Astrocyte of the hippocampus (primary cell): ENCODE data around the gene SFSWAP.

Source experiments
- DNase-seq: peaks from one replicate; pipeline ENCODE4 v3.0.0; 2011; ENCODE audit warnings: low read depth, low spot score

SFSWAP gene

DNA sequence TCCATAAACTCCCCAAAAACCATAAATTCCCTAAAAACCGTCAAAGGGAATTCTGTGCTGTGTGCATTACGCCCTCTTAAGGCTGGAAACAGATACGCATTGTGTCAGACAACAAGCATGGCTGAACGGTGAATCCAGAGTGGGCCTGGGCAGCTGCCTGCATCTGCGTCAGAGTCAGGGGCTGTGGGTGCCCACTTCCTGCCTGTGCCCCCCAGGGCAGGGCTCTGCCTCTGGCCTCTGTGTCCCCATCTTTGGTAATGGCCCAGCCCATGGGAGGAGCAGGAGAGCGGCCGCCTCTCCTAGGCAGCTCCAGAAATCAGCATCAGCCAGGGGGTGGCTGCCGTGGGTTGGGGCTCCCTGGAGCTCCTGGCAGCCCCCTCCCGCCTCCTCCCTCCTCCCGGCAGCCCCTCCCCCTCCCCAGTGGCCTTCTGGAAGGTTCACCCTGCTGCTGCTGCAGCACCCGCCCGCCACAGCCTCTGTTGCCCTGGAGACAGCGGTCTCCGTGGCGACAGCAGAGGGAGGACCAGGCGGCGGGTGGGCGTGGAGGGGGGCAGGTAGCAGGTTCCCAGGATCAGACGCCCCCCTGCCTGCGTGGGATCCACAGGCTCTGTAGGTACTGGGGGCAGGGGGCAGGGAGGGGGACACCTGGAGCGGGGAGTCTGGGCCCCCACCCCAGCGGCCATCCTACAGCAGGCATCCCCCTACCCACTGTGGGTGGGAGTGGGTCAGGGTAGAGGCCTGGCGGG is 123.2 kb downstream of the SFSWAP start:
- peak; percentile 51 for DNase-seq

DNA sequence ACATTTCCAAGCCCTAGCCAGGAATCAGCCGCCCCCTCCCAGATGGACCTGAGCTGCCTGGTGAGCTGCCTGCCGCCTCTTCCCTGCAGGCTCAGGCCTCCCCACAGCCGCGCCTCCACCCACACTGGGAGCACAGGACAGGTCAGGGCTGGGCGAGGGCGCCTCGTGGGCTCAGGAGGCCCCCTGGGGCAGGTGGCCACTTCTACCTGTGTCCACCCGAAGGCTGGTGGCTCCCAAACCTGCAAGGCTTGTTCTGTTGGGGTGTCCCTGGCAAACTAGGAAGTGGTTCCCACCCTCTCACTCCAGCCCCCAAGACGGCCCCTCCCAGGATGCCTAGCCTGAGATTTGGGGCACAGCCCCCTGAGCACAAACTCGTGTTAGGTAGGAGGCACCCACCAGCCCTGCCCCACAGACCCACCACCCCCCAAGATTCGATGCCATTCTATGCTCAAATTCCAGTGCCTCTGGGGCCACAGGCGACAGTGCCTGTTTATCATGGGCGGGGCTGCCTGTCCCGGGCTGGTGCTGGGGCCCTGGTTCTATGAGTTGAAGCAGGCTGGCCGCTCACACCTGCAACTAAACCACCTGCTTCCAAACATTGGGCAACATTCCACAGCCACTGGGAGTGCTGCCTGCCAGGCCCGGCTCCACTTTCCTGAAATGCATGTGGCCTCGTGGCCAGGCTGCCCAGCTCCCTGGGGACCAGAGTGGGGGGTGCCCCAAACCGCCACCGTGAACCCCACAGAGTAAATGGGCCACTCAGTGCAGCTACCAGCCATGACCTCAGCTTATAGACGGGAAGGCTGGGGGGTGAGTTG is 124.1 kb downstream of the SFSWAP start:
- DNase-seq: no peak

DNA sequence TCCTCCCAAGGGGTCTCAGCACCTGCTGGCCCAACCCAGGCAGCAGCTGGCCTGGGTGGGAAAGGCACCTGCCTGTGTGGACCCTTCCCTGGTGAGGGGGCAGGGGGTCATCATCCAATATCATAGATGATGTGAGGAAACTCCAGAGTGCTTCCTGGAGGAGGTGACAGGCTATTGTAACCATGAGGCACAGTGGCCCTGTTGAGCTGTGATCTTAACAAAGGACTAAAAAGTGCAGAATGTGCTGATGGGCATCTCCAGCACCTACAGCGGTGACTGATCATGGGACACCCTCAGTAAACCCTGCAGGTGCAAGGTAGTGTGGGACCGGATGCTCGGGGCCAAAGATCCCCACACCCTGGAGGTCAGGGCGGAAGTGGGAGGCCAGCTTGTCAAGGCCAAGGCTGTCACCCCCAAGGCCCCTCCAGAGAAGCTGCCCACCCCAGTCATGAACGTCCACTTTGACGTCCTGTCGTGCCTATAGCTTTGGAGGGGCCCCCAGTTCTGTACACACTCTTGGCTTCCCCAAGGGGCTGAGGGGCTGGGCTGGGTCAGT is 124.8 kb downstream of the SFSWAP start:
- no peak for DNase-seq

DNA sequence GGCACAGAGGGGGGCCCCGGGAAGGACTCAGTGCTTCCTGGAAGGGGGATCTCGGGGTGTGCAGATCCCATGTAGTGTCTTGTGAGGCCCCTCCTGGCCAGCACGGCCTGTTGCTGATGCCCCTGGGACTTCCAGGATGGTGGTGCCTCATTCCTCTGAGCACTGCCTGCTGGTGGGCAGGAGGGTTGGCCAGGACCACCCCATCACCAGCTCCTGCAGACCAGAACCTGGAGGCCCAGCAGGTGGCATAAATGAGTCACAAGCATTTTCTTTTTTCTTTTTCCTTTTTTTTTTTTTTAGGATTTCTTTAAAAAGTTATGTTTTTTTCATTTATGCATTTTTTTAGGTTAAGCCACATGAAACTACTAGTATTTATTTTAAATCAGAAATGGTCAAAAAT is 125.3 kb downstream of the SFSWAP start:
- peak; percentile 33 for DNase-seq

DNA sequence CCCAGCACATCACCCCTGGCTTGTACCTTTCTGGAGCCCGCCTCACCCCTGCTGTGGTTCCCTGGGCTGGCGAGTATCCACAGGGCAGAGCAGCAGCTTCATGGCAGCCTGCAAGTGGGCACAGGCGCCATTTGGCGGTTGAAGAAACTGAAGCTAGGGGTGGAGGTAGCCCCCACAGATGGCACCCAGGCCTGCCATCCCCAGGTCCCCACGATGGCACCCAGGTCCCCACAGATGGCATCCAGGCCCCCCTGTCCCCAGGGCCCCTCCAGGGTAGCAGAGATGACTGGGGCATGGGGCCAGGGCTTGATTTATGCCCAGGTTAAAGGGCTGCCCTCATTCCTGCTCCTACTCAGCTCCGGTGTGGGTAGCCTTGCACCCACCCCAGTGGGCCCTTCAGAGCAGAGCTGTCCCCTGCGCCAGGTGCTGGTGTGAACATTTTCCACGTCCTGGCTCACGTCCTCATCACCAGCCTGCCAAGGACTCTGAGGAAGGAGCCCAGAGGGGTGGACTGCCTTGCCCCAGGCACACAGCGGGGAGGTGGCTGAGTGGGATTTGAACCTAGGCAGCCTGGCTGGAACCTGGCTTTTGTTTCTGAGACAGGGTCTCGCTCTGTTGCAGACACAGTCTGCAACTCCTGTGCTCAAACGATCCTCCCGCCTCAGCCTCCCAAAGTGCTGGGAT is 126.0 kb downstream of the SFSWAP start:
- DNase-seq: no peak

DNA sequence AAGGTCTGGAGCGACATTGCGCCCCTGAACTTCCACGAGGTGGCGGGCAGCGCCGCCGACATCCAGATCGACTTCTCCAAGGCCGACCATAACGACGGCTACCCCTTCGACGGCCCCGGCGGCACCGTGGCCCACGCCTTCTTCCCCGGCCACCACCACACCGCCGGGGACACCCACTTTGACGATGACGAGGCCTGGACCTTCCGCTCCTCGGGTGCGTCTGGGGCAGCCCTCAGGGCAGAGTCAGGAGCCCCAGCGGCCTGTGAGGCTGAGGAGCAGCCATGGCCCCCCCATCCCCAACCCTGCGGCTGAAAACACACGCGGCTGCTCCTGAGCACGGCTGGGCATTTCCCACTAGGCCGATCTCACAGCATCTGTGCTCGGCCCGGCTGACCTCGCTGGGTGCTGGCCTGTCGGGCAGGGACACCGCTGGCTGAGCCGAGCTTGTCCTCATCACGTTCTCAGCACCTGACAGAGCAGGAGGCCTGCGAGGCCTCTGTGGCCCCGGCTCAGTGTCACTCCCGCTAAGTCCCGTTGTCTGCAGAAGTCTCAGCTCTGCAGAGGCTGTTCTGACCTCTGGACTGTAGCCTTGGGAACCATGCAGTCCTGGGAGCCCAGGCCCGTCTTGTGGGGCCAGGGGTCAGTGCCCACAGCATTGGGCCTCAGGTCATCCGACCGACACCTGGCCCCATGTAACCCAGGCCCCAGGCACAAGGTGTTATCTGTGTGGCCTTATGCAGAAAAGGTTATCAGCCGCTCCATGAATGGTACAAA is 129.9 kb downstream of the SFSWAP start:
- DNase-seq: no peak

DNA sequence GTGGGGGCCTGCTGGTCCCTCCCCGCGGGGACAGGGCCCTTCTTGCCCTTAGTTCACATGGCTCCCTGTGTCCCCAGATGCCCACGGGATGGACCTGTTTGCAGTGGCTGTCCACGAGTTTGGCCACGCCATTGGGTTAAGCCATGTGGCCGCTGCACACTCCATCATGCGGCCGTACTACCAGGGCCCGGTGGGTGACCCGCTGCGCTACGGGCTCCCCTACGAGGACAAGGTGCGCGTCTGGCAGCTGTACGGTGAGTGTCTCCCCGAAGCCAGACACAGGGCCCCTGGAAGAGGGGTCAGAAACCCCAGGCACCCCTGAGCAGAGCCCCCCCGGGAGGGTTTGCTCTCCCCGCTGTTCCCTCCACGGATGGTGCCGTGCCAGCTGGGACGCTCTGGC is 130.7 kb downstream of the SFSWAP start:
- no peak for DNase-seq

DNA sequence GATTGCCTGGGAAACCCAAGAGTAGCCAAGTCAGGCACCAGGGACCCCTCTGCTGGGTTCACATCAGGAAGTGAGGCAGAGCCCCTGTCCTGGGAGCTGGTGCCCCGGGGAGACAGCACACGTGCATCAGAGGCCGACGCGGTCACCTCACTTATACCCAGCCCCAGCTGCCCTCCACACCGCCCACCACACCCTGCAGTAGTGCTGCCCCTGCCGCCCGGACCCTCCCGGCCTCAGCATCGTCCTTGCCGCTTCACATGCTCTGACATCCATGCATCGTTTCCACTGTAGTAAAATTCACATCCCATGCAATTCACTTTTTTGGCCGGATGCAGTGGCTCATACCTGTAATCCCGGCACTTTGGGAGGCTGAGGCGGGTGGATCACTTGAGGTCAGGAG is 131.3 kb downstream of the SFSWAP start:
- DNase-seq: no peak

DNA sequence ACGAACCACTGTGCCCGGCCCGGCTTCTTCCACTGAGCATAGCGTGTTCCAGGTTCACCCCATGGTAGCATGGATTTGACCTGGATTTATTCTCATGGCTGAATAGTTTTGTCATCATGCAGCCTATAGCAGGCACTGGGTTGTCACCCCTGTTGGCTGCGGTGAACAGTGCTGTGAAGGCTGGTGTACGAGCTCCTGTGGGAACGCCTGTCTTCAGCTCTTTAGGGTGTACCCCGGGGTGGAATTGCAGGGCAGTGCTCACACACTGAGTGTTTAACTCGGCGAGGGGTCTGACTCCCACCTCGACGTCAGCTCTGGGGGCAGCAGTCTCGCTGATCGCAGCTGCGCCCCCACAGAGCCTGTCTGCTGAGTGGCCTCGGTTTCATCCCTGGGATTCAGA is 132.6 kb downstream of the SFSWAP start:
- no peak for DNase-seq

DNA sequence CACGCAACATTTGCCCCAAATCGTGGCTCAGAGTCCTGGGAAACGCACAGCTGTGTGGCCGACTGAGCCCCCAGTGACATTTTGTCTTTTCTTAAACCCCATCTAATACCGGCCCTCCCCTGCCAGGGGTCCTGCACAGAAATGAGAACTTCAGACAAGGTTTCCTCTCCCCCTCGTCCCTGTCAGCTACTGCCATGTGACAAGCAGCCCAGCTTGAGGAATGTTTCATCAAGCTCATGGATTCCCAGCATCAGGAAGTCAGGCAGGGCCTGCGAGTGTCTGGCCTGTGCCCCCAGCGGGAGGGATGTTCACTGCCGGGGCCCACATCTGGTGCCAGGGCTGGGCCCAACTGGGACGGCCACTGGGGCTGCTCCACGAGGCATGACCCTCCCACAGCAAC is 133.2 kb downstream of the SFSWAP start:
- DNase-seq: no peak

DNA sequence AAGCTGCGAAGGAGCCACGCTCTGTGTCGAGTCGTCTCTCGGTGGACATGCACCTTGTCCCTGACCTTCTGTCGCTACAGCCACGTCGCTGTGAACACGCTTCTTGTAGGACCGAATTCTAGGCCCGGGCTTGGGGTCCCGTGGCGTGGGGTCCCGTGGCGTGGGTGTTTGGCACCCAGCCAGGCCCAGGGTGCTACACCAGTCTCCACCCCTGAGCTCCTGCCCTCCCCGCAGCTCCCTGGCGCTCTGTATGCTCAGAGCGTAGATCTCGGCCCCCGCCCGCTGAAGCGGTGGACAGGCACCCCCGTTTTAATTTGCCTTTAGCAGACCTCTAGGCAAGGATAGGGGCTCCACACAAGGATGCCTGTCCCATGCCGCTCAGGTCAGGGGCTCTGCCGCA is 133.8 kb downstream of the SFSWAP start:
- no peak for DNase-seq

DNA sequence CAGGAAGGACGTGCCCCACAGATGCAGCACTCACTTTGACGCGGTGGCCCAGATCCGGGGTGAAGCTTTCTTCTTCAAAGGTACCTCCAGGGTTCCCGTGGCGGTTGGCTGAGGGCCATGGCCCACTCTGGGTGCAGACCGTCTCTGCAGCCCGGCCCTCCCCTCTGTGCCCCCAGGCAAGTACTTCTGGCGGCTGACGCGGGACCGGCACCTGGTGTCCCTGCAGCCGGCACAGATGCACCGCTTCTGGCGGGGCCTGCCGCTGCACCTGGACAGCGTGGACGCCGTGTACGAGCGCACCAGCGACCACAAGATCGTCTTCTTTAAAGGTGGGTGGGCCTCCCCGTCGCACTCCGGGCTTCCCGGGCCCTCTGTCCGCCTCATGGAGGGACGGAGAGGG is 134.2 kb downstream of the SFSWAP start:
- no peak for DNase-seq

DNA sequence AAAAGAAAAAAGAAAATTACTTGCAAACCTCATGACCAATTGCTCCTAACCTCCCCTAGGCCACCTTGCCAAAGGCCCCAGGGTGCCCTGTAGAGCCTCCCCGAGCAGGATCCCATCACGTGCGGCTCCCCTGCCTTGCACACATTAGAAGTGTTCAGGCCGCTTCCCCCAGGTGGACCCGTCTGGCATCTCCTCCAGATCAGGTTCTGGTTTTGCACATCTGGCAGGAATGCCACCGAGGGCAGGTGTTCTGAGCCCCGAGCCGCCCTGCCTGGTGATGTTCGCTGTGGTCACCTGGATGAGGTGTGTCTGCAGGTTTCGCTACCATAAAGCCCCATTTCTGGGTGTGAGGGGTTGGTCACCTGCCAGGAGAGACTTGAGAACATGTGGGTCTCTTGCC is 136.6 kb downstream of the SFSWAP start:
- no peak for DNase-seq

DNA sequence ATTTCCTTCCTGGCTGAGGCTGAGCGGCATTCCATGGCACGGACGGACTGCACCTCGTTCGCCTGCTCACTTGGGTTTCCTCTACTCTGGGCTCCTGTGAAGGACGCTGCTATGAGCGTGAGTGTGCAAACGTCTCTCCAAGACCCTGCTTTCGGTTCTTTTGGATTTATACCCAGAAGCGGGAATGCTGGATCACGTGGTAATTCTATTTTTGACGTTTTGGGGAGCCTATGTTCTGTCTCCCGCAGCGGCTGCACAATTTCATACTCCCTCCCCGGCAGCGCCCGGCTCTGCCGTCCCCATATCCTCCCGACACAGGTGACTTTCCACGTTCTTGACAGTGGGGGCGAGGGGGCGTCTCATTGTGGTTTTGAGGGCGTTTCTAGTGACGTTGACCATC is 137.9 kb downstream of the SFSWAP start:
- DNase-seq: no peak
